Endothelial cell of umbilical vein (primary cell): ENCODE results near the gene YARS1. TPM values are rescaled to one million over a fixed set of nuclear protein-coding genes. Genes with fewer than 3 reads are reported as not detected.

Experiments
- BruUV-seq: library from RNA; stranded (reverse); fragments of 400-500 nt; replicated peaks from 2 replicates; lab custom pipeline; 2021; lab: Mats Ljungman, UMichigan
- CTCF ChIA-PET: fragments of 300-600, 350-600 bp; sonication (Branson Sonifier 250); formaldehyde crosslinking; loops from one replicate; lab custom pipeline; 2021; ENCODE audit warnings: antibody characterized with exemption, inconsistent platforms; lab: Charles Lee
- POLR2A ChIA-PET: fragments of 300-600, 350-600 bp; sonication (Branson Sonifier 250); formaldehyde crosslinking; loops from one replicate; lab custom pipeline; 2021; ENCODE audit warnings: antibody characterized with exemption, inconsistent platforms; lab: Charles Lee
- DNase-seq: peaks from one replicate; pipeline ENCODE4 v3.0.0-alpha.2; 2011; ENCODE audit warnings: low read depth, low spot score
- FAIRE-seq: peaks from 2 replicates; lab custom pipeline; 2011; peaks lifted over from hg19 to GRCh38; lab: Jason Lieb, UNC
- H2AFZ ChIP-seq: 2 replicates; pipeline ENCODE4 v1.6.0; 2012; ENCODE audit warnings: low read depth, low read length, control low read depth, inconsistent platforms
- H3K27ac ChIP-seq: 2 replicates; pipeline ENCODE4 v1.5.1; 2011; ENCODE audit warnings: low read depth, mild to moderate bottlenecking, control low read depth, low read length, moderate library complexity; ENCODE audit not compliant: insufficient read depth
- H3K27me3 ChIP-seq, 2 experiments: 2 replicates each; pipeline versions ENCODE4 v1.6.0 to v1.6.1; 2011; ENCODE audit warnings: low read length in 2 of 2, mixed read lengths in 1 of 2; ENCODE audit not compliant: control insufficient read depth in 2 of 2, insufficient read depth in 2 of 2
- H3K36me3 ChIP-seq, 2 experiments: 2 replicates in 1 of 2; 3 replicates in 1 of 2; pipeline ENCODE4 v1.5.1; 2011; ENCODE audit warnings: low read length in 2 of 2, mild to moderate bottlenecking in 1 of 2, moderate library complexity in 1 of 2; ENCODE audit not compliant: control insufficient read depth in 2 of 2, insufficient read depth in 2 of 2; ENCODE audit errors: extremely low read depth in 1 of 2
- H3K4me1 ChIP-seq: 3 replicates; pipeline ENCODE4 v1.5.1; 2011; ENCODE audit warnings: mild to moderate bottlenecking, low read length; ENCODE audit not compliant: control insufficient read depth, insufficient read depth; ENCODE audit errors: extremely low read depth
- H3K4me2 ChIP-seq: 2 replicates; pipeline ENCODE4 v1.6.1; 2011; ENCODE audit warnings: low read length, control low read depth, mixed read lengths; ENCODE audit not compliant: insufficient read depth
- H3K4me3 ChIP-seq, 3 experiments: fragments of 200-600 bp in 1 of 3; sonication (generic), shearing (Covaris generic) in 1 of 3; replicated peaks in 1 of 3; 2 replicates each; pipeline ENCODE4 v1.5.1; 2011 to 2016; ENCODE audit warnings: control low read depth in 3 of 3, low read length in 3 of 3, mild to moderate bottlenecking in 2 of 3, inconsistent platforms in 1 of 3, low read depth in 1 of 3, moderate library complexity in 1 of 3; ENCODE audit not compliant: insufficient read depth in 1 of 3
- H3K79me2 ChIP-seq: 2 replicates; pipeline ENCODE4 v1.6.0; 2012; ENCODE audit warnings: low read length, inconsistent platforms; ENCODE audit not compliant: control insufficient read depth, insufficient read depth
- H3K9ac ChIP-seq: replicated peaks from 2 replicates; pipeline ENCODE3; 2011; ENCODE audit warnings: low read length, control low read depth; ENCODE audit not compliant: insufficient read depth; ENCODE audit errors: extremely low read depth
- H3K9me1 ChIP-seq: replicated peaks from 3 replicates; pipeline ENCODE4 v1.6.0; 2011; ENCODE audit warnings: mild to moderate bottlenecking, low read length; ENCODE audit not compliant: control insufficient read depth, insufficient read depth; ENCODE audit errors: extremely low read depth
- H3K9me3 ChIP-seq: replicated peaks from 2 replicates; pipeline ENCODE4 v1.5.1; 2012; ENCODE audit warnings: low read length, inconsistent platforms; ENCODE audit not compliant: control insufficient read depth, insufficient read depth
- H4K20me1 ChIP-seq: replicated peaks from 2 replicates; pipeline ENCODE3; 2011; ENCODE audit warnings: mild to moderate bottlenecking, low read length; ENCODE audit not compliant: control insufficient read depth, insufficient read depth; ENCODE audit errors: extremely low read depth
- EZH2 ChIP-seq: IDR thresholded peaks from 2 replicates; pipeline ENCODE4 v1.6.1; 2012; ENCODE audit warnings: borderline replicate concordance, low read depth, mild to moderate bottlenecking, moderate library complexity, low read length, inconsistent platforms; ENCODE audit not compliant: severe bottlenecking
- FOS ChIP-seq: IDR thresholded peaks from 2 replicates; pipeline ENCODE4 v1.6.1; 2011; ENCODE audit warnings: mild to moderate bottlenecking, low read length, moderate library complexity, borderline replicate concordance; ENCODE audit not compliant: insufficient read depth
- GATA2 ChIP-seq: IDR thresholded peaks from 2 replicates; pipeline ENCODE4 v1.7.0; 2011; ENCODE audit warnings: low read depth, mild to moderate bottlenecking, moderate library complexity, mixed read lengths, low read length; ENCODE audit not compliant: insufficient read length, insufficient read depth
- MAX ChIP-seq: IDR thresholded peaks from 2 replicates; pipeline ENCODE4 v1.6.1; 2011; ENCODE audit not compliant: insufficient read depth, insufficient read length
- MYC ChIP-seq: IDR thresholded peaks from one replicate; pipeline ENCODE4 v1.6.1; 2011; ENCODE audit warnings: mild to moderate bottlenecking, low read depth, low read length
- POLR2A ChIP-seq: IDR thresholded peaks from 2 replicates; pipeline ENCODE4 v1.6.1; 2012; ENCODE audit warnings: low read depth, mild to moderate bottlenecking, control low read depth, low read length
- POLR2AphosphoS5 ChIP-seq: IDR thresholded peaks from 2 replicates; pipeline ENCODE4 v1.6.1; 2012; ENCODE audit warnings: low read depth, mild to moderate bottlenecking, control low read depth, low read length, moderate library complexity; ENCODE audit not compliant: insufficient read depth
- dilution Hi-C: fragments of 300-500 bp; cut with MboI; formaldehyde crosslinking; loops from one replicate; pipeline ENCODE4 v1.15.0; 2019; ENCODE audit warnings: low sequenced_read_pairs; ENCODE audit not compliant: extremely low pct_ligation_motif_present
- intact Hi-C: fragments of 100-400 bp; cut with micrococcal nuclease; formaldehyde crosslinking; loops from one replicate; pipeline ENCODE4 v1.10.0; 2022
- polyA plus RNA-seq, 4 experiments: library from polyadenylated mRNA; depleted of rRNA in 3 of 4; stranded (reverse) in 3 of 4; unstranded in 1 of 4; fragments of >200 nt; gene quantifications; 2 replicates each; pipeline versions ENCODE4 v1.2.1 to v1.2.3, GENCODE V29; 2011 to 2012; ENCODE audit warnings: missing spikeins in 1 of 4
- total RNA-seq: library from RNA; stranded (reverse); gene quantifications from 2 replicates; pipeline ENCODE4 v1.2.3, GENCODE V29; 2021

Gene YARS1
- total and polyA plus RNA-seq, 2 donors (not counting 3 experiments of a cell fraction or from before 2014, with no cell fraction given) = 38.2 to 144 TPM

DNA sequence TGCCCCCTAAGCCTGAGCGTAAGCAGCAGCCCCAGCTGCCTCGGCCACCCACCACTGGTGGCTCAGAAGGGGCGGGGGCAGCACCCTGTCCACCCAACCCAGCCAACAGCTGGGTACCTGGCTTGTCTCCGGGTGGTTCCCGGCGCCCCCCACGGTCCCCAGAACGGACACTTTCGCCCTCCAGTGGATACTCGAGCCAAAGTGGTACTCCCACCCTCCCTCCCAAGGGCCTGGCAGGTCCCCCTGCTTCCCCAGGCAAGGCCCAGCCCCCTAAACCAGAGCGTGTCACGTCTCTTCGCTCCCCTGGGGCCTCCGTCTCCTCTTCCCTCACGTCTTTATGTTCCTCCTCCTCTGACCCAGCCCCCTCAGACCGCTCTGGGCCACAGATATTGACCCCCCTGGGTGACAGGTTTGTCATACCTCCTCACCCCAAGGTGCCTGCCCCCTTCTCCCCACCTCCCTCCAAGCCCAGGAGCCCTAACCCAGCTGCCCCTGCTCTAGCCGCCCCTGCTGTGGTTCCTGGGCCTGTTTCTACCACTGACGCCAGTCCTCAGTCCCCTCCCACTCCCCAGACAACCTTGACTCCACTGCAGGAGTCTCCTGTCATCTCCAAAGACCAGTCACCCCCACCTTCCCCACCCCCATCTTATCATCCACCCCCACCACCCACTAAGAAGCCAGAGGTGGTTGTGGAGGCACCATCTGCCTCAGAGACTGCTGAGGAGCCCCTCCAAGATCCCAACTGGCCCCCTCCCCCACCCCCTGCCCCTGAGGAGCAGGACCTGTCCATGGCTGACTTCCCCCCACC, 46.2 kb downstream of the YARS1 start:
- DNase-seq = no peak
- dilution Hi-C loops = no loop called here
- CTCF ChIA-PET = interaction anchor here (0.6 to 12.2 kb wide), 4 partner anchors 12 to 251 kb away, joined by 4 to 392 read pairs (median 16); no protein-coding TSS in a partner anchor
- Histone ChIP-seq H3K36me3 (peaks cover 0 to 15% of the 10 kb centered on the region in 2 experiments), H3K79me2 (no peaks in the 10 kb centered on the region), H4K20me1 (no peaks in the 10 kb centered on the region), H3K27ac (no peak overlapping the region), H2AFZ (no peak overlapping the region), H3K4me1 (peaks cover 21% of the 10 kb centered on the region), H3K4me2 (no peak overlapping the region), H3K4me3 (no peak overlapping the region), H3K9me3 (no peaks in the 10 kb centered on the region), H3K9ac (no peak overlapping the region), H3K27me3 (no peaks in the 10 kb centered on the region), H3K9me1 (no peaks in the 10 kb centered on the region)
- FAIRE-seq = no peak
- POLR2A ChIA-PET = interaction anchor here (0.6 kb wide), 1 partner anchor 118 kb away, joined by 12 read pairs; no protein-coding TSS in a partner anchor
- no TSS peak for BruUV-seq
- intact Hi-C loops = no loop called here
- TF ChIP-seq EZH2 = no peak
- TF ChIP-seq FOS = no peak
- no peak for TF ChIP-seq MYC
- TF ChIP-seq POLR2A = no peak
- no peak for TF ChIP-seq MAX
- no peak for TF ChIP-seq POLR2AphosphoS5
- no peak for TF ChIP-seq GATA2
